Panc1 (cell line): Measurements from ENCODE around the gene VSIR. TPM values are rescaled to one million over a fixed set of nuclear protein-coding genes. Genes with fewer than 3 reads are reported as not detected.

Experiments
- ATAC-seq: fragments of 200-7000 bp; cut with Tn5 transposase; 2 replicates; pipeline ENCODE4 v1.9.1; 2020; ENCODE audit warnings: mild to moderate bottlenecking, moderate library complexity
- BruUV-seq: library from RNA; stranded (reverse); fragments of 400-500 nt; replicated peaks from 2 replicates; lab custom pipeline; 2021; lab: Mats Ljungman, UMichigan
- CTCF ChIA-PET: fragments of 300-600 bp; sonication (Branson Sonifier 250); formaldehyde crosslinking; loops from one replicate; lab custom pipeline; 2022; ENCODE audit warnings: antibody characterized with exemption; lab: Charles Lee
- POLR2A ChIA-PET: fragments of 300-600 bp; sonication (Branson Sonifier 250); formaldehyde crosslinking; loops from one replicate; lab custom pipeline; 2022; ENCODE audit warnings: antibody characterized with exemption; lab: Charles Lee
- DNase-seq: peaks from one replicate; pipeline ENCODE4 v3.0.0-alpha.2; 2010; ENCODE audit warnings: low read depth, low spot score
- H3K27ac ChIP-seq: 2 replicates; pipeline ENCODE4 v1.5.1; 2011; ENCODE audit warnings: mild to moderate bottlenecking, low read length, inconsistent platforms
- H3K27me3 ChIP-seq: fragments of 200-500 bp; sonication (Bioruptor generic); 2 replicates; pipeline ENCODE4 v1.6.0; 2014; ENCODE audit warnings: low read length, inconsistent platforms; ENCODE audit not compliant: control insufficient read depth, insufficient read depth
- H3K36me3 ChIP-seq: fragments of 200-500 bp; sonication (Bioruptor generic); 2 replicates; pipeline ENCODE4 v1.5.1; 2014; ENCODE audit warnings: inconsistent platforms, mild to moderate bottlenecking, low read length, moderate library complexity; ENCODE audit not compliant: control insufficient read depth, insufficient read depth
- H3K4me1 ChIP-seq: 2 replicates; pipeline ENCODE4 v1.5.1; 2011; ENCODE audit warnings: inconsistent platforms, mild to moderate bottlenecking, low read length, moderate library complexity; ENCODE audit not compliant: control insufficient read depth, insufficient read depth
- H3K4me3 ChIP-seq, 2 experiments: 2 replicates each; pipeline ENCODE4 v1.5.1; 2011 to 2012; ENCODE audit warnings: low read depth in 2 of 2, low read length in 2 of 2, mild to moderate bottlenecking in 2 of 2, inconsistent platforms in 1 of 2, moderate library complexity in 1 of 2
- H3K9me3 ChIP-seq: fragments of 200-500 bp; sonication (Bioruptor generic); 2 replicates; pipeline ENCODE4 v1.5.1; 2014; ENCODE audit warnings: low read depth, mild to moderate bottlenecking, inconsistent platforms, low read length, moderate library complexity; ENCODE audit not compliant: control insufficient read depth, insufficient read depth
- CTCF ChIP-seq: fragments of 450-650 bp; IDR thresholded peaks from 2 replicates; pipeline ENCODE4 v1.5.1; 2017; ENCODE audit warnings: mild to moderate bottlenecking
- POLR2AphosphoS5 ChIP-seq: IDR thresholded peaks from 2 replicates; pipeline ENCODE4 v1.6.1; 2012; ENCODE audit warnings: mild to moderate bottlenecking, low read depth, low read length, moderate library complexity
- REST ChIP-seq, 2 experiments: IDR thresholded peaks; 2 replicates each; pipeline ENCODE4 v1.6.1; 2011 to 2012; ENCODE audit warnings: low read depth in 2 of 2, control low read depth in 1 of 2, low read length in 1 of 2, mild to moderate bottlenecking in 1 of 2, moderate library complexity in 1 of 2; ENCODE audit not compliant: insufficient read depth in 1 of 2
- SIN3A ChIP-seq: IDR thresholded peaks from 2 replicates; pipeline ENCODE4 v1.6.1; 2012; ENCODE audit warnings: low read depth, mild to moderate bottlenecking, low read length, moderate library complexity, borderline replicate concordance; ENCODE audit not compliant: insufficient read depth
- TCF7L2 ChIP-seq: IDR thresholded peaks from 2 replicates; pipeline ENCODE4 v1.6.1; 2011; ENCODE audit warnings: mild to moderate bottlenecking, low read depth, low read length, inconsistent platforms
- in situ Hi-C: cut with HindIII; loops from 2 replicates; pipeline ENCODE4 v1.10.0; 2016; ENCODE audit warnings: low sequenced_read_pairs, low pct_unique_long_range_greater_than_20kb
- intact Hi-C: fragments of 100-400 bp; cut with micrococcal nuclease; formaldehyde crosslinking; loops from one replicate; pipeline ENCODE4 v1.10.0; 2022; ENCODE audit not compliant: unreplicated experiment
- total RNA-seq: library from RNA; stranded (reverse); gene quantifications from one replicate; pipeline ENCODE4 v1.2.1, GENCODE V29; 2021; ENCODE audit not compliant: unreplicated experiment

Gene VSIR
- total RNA-seq, 1 experiment from 2014 or later: 34.9 TPM

- POLR2A ChIA-PET: no interaction called here
- in situ Hi-C loops: no loop called here
- Histone ChIP-seq H3K4me1 (no peaks in the 10 kb centered on the region), H3K36me3 (no peaks in the 10 kb centered on the region), H3K4me3 (no peak overlapping the region), H3K27me3 (no peaks in the 10 kb centered on the region), H3K27ac (no peak overlapping the region), H3K9me3 (no peaks in the 10 kb centered on the region)
- no TSS peak for BruUV-seq
- DNase-seq (no peak), ATAC-seq (no peak; the same call in 1 of the 2 replicates)
- CTCF ChIA-PET: no interaction called here
- intact Hi-C loops: no loop called here
- no peak for TF ChIP-seq SIN3A
- TF ChIP-seq REST (IDR thresholded peaks at IDR 0.05; ENCODE audit: insufficient read depth in 1 of 2, low read depth in 2 of 2, low read length in 1 of 2): no peak
- no peak for TF ChIP-seq POLR2AphosphoS5
- TF ChIP-seq CTCF: no peak
- TF ChIP-seq TCF7L2: no peak
Observed at GRCh38 chr10:71797533-71798307, 24.4 kb upstream of the VSIR start.

- BruUV-seq: no TSS peak
- DNase-seq (no peak), ATAC-seq (no peak)
- Histone ChIP-seq H3K4me3 (no peak overlapping the region), H3K9me3 (no peaks in the 10 kb centered on the region), H3K36me3 (no peaks in the 10 kb centered on the region), H3K27me3 (no peaks in the 10 kb centered on the region), H3K4me1 (no peaks in the 10 kb centered on the region), H3K27ac (no peak overlapping the region)
- in situ Hi-C loops: no loop called here
- TF ChIP-seq REST (IDR thresholded peaks at IDR 0.05; ENCODE audit: insufficient read depth in 1 of 2, low read depth in 2 of 2, low read length in 1 of 2) (no peak), POLR2AphosphoS5 (no peak), CTCF (no peak), SIN3A (no peak), TCF7L2 (no peak)
- intact Hi-C loops: no loop called here
- ChIA-PET POLR2A (no interaction called here), CTCF (no interaction called here)
Observed at GRCh38 chr10:71796749-71797405, 23.6 kb upstream of the VSIR start.
